ENCODE measurements around the gene PTBP2.

Gene PTBP2, protein sequence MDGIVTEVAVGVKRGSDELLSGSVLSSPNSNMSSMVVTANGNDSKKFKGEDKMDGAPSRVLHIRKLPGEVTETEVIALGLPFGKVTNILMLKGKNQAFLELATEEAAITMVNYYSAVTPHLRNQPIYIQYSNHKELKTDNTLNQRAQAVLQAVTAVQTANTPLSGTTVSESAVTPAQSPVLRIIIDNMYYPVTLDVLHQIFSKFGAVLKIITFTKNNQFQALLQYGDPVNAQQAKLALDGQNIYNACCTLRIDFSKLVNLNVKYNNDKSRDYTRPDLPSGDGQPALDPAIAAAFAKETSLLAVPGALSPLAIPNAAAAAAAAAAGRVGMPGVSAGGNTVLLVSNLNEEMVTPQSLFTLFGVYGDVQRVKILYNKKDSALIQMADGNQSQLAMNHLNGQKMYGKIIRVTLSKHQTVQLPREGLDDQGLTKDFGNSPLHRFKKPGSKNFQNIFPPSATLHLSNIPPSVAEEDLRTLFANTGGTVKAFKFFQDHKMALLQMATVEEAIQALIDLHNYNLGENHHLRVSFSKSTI

GRCh38 chr1:96721416-96722160, at the start of gene PTBP2:
Gene PTBP2, plus strand, starts transcription at chr1:96721784. Its CDS starts 81 bp downstream, at chr1:96721865.
- DNase-seq (ENCODE audit: low spot score): peak; percentile 42

- no peak for DNase-seq (ENCODE audit: low spot score)
These were observed 46.7 kb upstream of the PTBP2 start for GRCh38 chr1:96674915-96675314.

- DNase-seq (ENCODE audit: low spot score): no peak
These were observed 39.5 kb upstream of the PTBP2 start for GRCh38 chr1:96682056-96682455.

GRCh38 chr1:96683931-96684330, 37.7 kb upstream of the PTBP2 start:
- no peak for DNase-seq (ENCODE audit: low spot score)

DNA sequence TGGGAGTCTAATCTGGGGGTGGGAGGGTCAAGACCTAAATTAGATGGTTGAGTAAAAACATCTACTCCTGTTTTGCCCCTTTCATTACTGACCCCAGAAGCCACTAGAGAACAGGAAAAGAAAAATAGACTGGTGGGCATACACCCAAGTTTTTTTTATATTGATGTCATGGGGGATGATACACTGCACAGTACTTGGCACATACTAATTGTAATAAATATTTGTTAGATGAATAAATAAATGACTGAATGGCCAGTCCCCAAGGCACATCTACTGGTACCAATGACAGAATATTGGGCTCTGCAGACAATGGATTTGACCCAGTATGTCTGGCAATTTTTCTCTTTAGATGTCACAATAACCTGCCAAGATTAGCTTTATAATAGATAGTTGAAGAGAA, 36.8 kb upstream of the PTBP2 start:
- DNase-seq (ENCODE audit: low spot score): no peak

GRCh38 chr1:96688767-96689166, 32.8 kb upstream of the PTBP2 start:
- no peak for DNase-seq (ENCODE audit: low spot score)

DNA sequence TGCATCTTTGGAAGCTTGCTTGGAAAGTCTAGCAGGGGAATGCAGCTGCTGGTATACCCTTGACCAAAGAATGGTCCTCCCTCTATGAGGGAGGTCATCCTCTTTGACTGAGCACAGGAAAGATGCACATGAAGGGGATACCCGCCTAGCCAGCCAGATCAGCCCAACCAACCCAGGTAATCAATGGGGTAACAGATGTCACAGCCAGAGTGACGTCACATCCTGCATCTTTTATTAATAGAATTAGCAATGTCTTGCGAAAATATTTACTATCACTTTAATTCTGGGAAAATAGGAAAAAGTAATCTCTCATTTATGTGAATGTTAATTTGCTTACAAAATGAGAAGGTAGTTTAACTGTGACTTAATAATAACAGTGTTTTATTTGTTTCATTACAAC, 25.6 kb upstream of the PTBP2 start:
- no peak for DNase-seq (ENCODE audit: low spot score)

GRCh38 chr1:96698342-96698983, 23.1 kb upstream of the PTBP2 start:
- DNase-seq (ENCODE audit: low spot score): no peak

DNA sequence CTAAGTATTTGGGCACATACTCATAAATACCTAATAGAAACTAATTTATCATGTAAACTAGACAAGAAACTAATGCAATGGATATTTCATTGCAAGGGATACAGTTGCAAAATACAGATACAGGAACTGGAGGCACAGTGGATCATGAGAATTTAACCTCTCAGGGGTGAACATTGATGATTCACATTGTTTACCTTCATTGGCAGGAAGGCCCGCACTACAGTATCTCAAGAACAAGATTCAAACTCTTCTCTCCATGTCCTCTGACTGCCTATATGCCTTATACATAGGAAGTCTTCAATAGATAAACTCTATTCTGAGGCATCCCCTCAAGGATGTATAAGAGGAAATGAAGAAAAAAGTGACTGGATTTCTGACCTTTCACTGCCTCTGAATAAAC, 18.4 kb upstream of the PTBP2 start:
- DNase-seq (ENCODE audit: low spot score): no peak

- no peak for DNase-seq (ENCODE audit: low spot score)
These were observed 14.6 kb upstream of the PTBP2 start for GRCh38 chr1:96707023-96707422.

- DNase-seq (ENCODE audit: low spot score): no peak
These were observed 13.1 kb upstream of the PTBP2 start for GRCh38 chr1:96708482-96708881.

DNA sequence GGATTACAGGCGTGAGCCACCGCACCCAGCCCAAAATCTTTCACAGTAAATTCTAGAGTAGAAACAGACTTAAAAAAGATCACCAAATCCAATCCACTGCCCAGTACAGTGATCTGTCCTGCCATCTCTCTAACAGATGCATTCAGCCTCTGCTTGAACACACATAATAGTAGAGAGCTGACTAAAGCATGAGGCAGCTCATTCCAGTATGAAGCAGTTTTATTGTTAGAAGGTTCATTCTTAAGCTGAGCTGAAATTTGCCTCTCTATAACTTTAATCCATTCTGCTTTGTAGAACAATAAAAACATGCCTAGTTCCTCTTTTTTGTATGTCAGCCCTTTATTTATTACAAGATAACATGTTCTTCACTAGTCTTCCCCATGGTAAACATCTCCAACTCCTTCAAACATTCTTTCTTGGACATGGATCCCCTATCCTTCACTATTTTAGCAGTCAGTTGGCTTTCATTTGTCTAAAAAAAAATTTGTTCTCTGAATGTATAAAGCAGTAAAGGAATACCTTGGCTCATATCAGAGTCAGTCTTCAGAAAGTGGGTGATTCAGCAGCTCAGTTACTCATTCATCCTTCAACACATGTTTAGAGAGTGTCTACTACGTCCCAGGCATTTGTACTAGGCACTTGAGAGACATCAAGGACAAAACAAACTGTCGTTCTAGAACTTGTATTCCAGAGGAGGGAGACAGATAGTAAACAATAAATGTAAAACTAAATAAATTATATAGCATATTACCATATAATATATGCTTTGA, 10.7 kb upstream of the PTBP2 start:
- no peak for DNase-seq (ENCODE audit: low spot score)

DNA sequence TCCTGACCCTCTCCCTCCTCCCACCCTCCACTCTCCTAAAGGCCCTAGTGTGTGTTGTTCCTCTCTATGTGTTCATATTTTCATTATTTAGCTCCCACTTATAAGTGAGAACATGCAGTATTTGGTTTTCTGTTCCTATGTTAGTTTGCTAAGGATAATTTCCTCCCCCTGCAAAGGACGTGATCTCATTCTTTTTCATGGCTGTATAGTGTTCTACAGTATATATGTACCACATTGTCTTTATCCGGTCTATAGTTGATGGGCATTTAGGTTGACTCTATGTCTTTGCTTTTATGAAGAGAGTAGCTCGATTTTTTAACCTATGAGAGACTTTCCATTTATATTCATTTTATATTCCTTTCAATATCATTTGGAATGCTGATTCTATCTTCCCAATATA, 7.9 kb upstream of the PTBP2 start:
- DNase-seq (ENCODE audit: low spot score): no peak

GRCh38 chr1:96714881-96715280, 6.7 kb upstream of the PTBP2 start:
- no peak for DNase-seq (ENCODE audit: low spot score)

DNA sequence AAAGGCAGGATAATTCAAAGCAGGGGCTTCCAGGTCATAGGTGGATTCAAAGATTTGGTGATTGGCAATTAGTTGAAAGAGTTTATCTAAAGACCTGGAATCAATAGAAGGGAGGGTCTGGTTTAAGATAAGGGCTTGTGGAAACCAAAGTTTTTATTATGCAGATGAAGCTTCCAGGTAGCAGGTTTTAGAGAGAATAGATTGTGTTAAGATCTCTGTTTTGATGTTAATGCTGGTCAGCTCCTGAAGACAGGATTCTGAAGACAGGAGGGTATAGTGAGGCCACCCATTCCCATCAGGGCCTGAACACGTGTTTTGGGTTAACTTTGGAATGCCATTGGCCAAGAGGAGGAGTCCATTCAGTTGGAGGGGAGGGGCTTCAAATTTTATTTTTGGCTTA, 6.1 kb upstream of the PTBP2 start:
- no peak for DNase-seq (ENCODE audit: low spot score)

- DNase-seq (ENCODE audit: low spot score): no peak
These were observed 550 bp upstream of the PTBP2 start for GRCh38 chr1:96721053-96721415.

GRCh38 chr1:96722161-96722922, 758 bp downstream of the PTBP2 start:
- DNase-seq (ENCODE audit: low spot score): peak; percentile 23

DNA sequence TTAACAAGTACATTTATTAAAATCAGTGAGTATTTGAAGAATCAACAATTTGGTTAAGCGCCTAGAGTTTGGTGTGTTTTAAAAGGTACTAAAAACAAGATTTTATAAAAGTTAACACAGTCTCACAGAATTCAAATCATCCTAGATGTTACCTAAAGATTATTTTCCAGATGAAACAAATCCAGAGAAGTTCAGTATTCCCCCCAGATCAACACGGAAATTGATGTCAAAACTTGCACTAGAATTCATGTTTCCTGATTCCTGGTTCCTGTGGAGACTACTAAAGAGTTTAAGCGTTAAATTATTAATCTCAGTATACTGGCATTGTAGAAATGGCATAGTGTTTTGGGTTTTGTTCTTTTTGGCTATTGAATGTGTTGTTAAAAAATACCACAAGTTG, 1.4 kb downstream of the PTBP2 start:
- no peak for DNase-seq (ENCODE audit: low spot score)

DNA sequence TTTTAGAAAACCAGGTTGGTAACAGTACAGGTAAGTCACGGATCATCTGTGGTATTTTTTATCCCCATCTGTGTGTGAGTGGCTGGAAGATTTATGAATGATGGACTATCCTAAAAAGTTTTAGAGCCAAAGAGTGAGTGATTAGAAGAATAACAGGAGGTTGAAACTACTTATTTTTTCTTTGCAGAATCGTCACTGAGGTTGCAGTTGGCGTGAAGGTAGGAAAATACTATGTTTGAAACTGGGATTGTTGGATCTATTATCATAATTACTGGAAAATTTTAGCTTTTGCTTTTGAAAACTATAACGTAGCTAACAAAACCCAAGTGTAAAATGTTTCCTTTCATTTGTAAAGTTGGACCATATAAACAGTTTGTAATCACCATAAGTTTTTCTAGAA, 1.8 kb downstream of the PTBP2 start:
- no peak for DNase-seq (ENCODE audit: low spot score)

GRCh38 chr1:96723936-96724335, 2.4 kb downstream of the PTBP2 start:
- no peak for DNase-seq (ENCODE audit: low spot score)

GRCh38 chr1:96727860-96728259, 6.3 kb downstream of the PTBP2 start:
- no peak for DNase-seq (ENCODE audit: low spot score)

Measured in hematopoietic multipotent progenitor cell treated with erythropoietin and hydrocortisone succinate and interleukin-3 and kit ligand, for 17 days (in vitro differentiated cells).